Fibroblast of mammary gland (primary cell): ENCODE data around the gene ZNF804A.
"Not testable (repeated sequence)": the region's sequence is repeated elsewhere in the genome, so short reads cannot be mapped to it uniquely, and the experiment has no call there.

Experiments used
- DNase-seq: peaks from one replicate; pipeline ENCODE4 v3.0.0-alpha.2; 2010; ENCODE audit warnings: low read depth
- H3K4me3 ChIP-seq: 2 replicates; pipeline ENCODE4 v1.5.1; 2011; ENCODE audit warnings: low read depth, mild to moderate bottlenecking, low read length, moderate library complexity; ENCODE audit not compliant: control insufficient read depth
- TF ChIP-seq, protein P1 (sequence below): conservative IDR thresholded peaks from 2 replicates; pipeline ENCODE4 v1.5.1; 2011; ENCODE audit warnings: low read depth, low read length, inconsistent platforms; ENCODE audit not compliant: control insufficient read depth, insufficient read depth

The ZNF804A gene

DNA sequence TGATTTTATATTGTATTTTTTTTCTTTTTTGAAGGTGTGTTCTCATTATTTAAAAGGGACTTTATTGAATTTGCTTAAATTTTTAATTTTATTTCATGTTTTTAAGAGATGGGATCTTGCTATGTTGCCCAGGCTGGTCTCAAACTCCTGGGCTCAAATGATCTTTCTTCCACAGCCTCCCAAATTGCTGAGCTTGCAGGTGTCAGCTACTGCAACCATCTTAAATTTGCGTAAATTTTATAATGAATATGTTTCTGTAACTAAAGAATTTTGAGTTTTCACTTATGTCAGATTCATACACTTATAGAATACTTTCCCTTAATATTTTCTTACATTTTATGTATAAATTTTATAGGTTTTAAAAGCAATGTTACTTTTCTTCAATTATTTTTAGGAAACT lies 157.8 kb downstream of the ZNF804A start:
- TF ChIP-seq, protein P1, sequence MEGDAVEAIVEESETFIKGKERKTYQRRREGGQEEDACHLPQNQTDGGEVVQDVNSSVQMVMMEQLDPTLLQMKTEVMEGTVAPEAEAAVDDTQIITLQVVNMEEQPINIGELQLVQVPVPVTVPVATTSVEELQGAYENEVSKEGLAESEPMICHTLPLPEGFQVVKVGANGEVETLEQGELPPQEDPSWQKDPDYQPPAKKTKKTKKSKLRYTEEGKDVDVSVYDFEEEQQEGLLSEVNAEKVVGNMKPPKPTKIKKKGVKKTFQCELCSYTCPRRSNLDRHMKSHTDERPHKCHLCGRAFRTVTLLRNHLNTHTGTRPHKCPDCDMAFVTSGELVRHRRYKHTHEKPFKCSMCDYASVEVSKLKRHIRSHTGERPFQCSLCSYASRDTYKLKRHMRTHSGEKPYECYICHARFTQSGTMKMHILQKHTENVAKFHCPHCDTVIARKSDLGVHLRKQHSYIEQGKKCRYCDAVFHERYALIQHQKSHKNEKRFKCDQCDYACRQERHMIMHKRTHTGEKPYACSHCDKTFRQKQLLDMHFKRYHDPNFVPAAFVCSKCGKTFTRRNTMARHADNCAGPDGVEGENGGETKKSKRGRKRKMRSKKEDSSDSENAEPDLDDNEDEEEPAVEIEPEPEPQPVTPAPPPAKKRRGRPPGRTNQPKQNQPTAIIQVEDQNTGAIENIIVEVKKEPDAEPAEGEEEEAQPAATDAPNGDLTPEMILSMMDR, result no peak
- DNase-seq, result no peak
- H3K4me3 ChIP-seq, result no peak overlapping the region

DNA sequence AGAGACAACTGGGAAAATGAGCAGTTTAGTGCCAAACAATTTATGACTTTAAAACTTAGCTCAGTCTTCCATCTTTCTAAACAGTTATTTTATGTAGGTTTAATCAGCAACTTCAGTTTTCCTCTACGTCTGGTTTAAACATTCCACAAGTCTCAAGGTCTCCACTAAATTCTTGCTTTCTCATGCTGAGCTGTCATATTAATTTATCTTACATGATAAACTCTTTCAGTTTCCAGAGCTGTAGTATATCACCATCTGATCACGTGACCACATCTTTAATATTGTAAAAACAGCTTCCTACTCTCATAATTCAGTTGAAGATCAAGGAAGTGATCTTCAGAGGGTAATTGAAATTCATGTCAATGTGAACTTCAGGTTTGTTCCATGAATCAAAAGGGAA lies 158.6 kb downstream of the ZNF804A start:
- TF ChIP-seq, protein P1, result no peak
- no peak overlapping the region for H3K4me3 ChIP-seq
- no peak for DNase-seq

DNA sequence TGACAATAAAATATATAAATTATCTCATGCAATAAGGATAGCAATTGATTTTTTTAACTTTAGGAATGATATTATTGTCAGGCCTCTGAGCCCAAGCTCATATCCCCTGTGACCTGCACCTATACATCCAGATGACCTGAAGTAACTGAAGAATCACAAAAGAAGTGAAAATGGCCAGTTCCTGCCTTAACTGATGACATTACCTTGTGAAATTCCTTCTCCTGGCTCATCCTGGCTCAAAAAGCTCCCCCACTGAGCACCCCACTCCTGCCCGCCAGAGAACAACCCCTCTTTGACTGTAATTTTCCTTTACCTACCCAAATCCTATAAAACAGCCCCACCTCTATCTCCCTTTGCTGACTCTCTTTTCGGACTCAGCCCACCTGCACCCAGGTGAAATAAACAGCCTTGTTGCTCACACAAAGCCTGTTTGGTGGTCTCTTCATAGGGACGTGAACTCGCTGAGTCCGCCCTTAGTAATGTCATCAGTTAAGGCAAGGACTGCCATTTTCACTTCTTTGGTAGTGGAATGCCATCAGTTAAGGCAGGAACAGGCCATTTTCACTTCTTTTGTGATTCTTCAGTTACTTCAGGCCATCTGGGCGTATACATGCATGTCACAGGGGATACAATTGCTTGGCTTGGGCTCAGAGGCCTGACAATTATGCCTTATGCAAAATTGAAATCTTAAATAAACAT lies 161.4 kb downstream of the ZNF804A start:
- H3K4me3 ChIP-seq, DNase-seq: not testable (repeated sequence)

DNA sequence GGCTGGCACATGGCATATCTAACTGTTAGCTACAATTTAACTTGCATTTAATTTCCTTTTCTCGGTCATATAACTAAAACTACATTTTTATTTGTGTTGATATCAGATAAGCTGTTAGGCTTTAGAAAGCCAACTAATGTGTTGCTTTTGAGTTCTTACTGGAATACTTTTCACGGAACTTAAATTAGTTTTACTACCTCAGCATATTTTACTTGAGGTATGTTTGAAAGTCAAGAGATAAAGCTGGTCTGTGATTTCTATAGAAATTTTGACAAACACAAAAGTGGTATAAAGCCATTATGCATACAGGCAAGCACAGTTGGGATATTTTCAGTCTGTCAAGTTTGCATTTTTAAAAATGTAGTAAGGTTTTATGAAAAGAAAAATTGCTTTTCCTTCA lies 162.6 kb downstream of the ZNF804A start:
- DNase-seq, result no peak
- no peak overlapping the region for H3K4me3 ChIP-seq
- TF ChIP-seq, protein P1, result no peak

DNA sequence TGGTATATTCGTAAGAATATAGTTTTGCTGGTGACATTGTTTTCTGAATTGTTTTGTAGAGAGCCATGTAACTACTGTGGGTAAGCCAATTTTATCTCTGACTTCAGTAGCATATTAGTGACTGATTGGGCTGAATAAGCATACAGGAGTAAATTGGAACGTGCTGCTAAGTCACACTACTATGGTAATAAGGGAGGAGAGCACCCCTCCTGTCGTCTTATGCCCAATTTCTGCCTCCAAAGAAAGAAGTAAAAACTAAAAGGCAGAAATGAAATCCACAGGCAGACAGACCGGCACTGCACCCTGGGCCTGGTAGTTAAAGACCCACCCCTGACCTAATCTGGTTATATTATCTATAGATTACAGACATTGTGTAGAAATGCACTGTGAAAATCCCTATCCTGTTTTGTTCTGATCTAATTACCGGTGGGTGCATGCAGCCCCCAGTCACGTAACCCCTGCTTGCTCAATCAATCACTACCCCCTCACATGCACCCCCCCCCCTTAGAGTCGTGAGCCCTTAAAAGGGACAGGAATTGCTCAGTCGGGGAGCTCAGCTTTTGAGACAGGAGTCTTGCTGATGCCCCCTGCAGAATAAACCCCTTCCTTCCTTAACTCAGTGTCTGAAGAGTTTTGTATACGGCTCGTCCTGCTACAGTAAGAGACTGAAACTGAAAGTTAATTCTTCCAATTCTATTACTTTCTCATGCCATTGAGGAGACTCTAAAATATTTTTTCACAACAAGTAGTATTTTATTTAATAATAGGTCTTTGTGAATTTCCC lies 167.0 kb downstream of the ZNF804A start:
- no peak for DNase-seq

DNA sequence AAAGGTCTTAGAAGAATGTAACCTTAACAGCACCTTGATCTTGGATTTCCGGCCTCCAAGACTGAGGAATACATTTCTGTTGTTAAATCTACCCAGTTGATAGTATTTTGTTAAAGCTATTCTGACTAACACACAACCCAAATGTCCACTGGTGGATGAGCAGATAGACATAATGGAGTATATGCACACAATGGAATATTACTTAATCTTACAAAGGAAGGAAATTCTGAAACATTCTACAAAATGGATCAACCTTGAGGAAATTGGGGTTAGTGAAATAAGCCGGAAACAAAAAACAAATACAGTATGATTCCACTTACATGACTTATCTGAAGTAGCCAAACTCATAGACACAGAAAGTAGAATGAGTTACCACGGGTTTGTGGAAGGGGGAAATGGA lies 168.7 kb downstream of the ZNF804A start:
- no peak overlapping the region for H3K4me3 ChIP-seq
- no peak for DNase-seq
- TF ChIP-seq, protein P1, result no peak

More for the DNA sequence above, 167.0 kb downstream of the ZNF804A start:
- no peak overlapping the region for H3K4me3 ChIP-seq
- TF ChIP-seq, protein P1, result no peak

DNA sequence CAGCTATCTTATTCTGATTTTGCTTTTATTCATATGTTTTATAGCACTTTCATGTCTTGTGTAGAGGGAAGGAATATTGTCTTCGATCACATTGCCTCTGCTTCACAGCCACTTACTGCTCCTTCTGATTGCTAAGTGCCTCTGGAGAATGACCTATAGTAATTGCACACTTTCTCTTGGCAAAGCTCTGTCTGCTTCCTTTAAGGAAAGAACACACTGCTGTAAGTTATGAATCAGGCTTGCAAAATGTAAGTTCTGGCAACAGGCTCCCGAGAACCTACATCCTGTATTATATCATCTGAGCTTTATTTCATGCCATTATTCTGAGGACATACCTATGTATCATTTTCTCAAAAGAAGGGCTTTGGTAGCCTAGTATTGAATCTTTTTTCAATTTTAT lies 170.7 kb downstream of the ZNF804A start:
- peak; percentile 26 for DNase-seq
- TF ChIP-seq, protein P1, result no peak
- no peak overlapping the region for H3K4me3 ChIP-seq
